Sciatic nerve (tissue), 2 donors: Measurements from ENCODE around the gene DSG1. TPM values are rescaled to one million over a fixed set of nuclear protein-coding genes. Genes with fewer than 3 reads are reported as not detected.

Experiments
- ATAC-seq: fragments of 200-7000 bp; cut with Tn5 transposase; one replicate; pipeline ENCODE4 v1.9.1; 2020; ENCODE audit warnings: mild to moderate bottlenecking, moderate library complexity
- DNase-seq: peaks from one replicate; pipeline ENCODE4 v3.0.0-alpha.2; 2020; ENCODE audit warnings: low spot score
- intact Hi-C: fragments of 100-400 bp; cut with DNase I; formaldehyde crosslinking; loops from one replicate; pipeline ENCODE4 v1.14.2; 2022
- total RNA-seq: library from RNA; stranded (reverse); fragmentation: NEBNext Ultra II Directional; extraction: Animal tissue kit (Norgen Biotek cat#: 25700); gene quantifications from one replicate; pipeline ENCODE4 v1.2.1, GENCODE V29; 2021
- donor health status: DM: no; HTN: no; CAD: no.
- donor health status: DM: no; HTN: no; CAD: no.

The DSG1 gene
- total RNA-seq, 1 donor from 2014 or later: 0.04 TPM

DNA sequence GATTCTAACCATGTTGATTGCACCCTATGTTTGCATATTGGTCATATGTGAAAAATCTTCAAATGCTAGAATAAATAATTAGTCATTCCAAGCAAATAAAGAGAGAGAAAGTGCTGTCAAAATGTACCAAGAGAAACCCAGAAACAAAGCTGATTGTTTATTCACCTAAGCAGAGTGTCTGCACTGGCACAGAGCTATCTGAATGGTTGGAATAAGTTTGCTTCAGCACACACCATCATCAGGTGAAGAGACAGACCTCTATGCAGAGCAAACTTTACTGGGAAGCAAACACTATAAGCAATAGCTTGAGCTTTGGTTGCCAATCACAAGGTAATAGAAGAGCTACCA, 84.0 kb downstream of the DSG1 start:
- intact Hi-C loops: no loop called here
- DNase-seq (no peak), ATAC-seq (no peak)

DNA sequence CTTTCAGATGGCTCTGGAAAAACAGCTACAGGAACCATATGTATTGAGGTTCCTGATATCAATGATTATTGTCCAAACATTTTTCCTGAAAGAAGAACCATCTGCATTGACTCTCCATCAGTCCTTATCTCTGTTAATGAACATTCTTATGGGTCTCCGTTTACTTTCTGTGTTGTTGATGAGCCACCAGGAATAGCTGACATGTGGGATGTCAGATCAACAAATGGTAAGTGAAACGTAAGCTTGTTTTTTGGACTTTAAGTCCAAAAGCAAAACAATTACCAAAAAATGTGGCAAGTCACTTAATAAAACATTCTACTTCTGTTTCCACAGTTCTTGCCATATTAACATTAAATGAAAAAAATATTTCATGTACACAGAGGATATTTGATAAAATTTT, 85.4 kb downstream of the DSG1 start:
- DNase-seq (no peak), ATAC-seq (no peak)
- intact Hi-C loops: no loop called here

Other genes starting within 250 kb of the DSG1 start
- gene DSC2, start 215.7 kb upstream of the DSG1 start, total RNA-seq: 7.4 TPM
- not detected for gene DSC1, start 155.3 kb upstream of the DSG1 start, total RNA-seq
- gene DSG4, start 58.6 kb downstream of the DSG1 start, total RNA-seq: not detected
- gene DSG3, start 129.6 kb downstream of the DSG1 start, total RNA-seq: not detected
- gene DSG2, start 180.0 kb downstream of the DSG1 start, total RNA-seq: 10.8 TPM